Measurements from ENCODE around the gene PDIA5.

- TF ChIP-seq EZH2phosphoT487 (IDR thresholded peaks at IDR 0.05; ENCODE audit: borderline replicate concordance) = no peak
- TF ChIP-seq, protein P1, sequence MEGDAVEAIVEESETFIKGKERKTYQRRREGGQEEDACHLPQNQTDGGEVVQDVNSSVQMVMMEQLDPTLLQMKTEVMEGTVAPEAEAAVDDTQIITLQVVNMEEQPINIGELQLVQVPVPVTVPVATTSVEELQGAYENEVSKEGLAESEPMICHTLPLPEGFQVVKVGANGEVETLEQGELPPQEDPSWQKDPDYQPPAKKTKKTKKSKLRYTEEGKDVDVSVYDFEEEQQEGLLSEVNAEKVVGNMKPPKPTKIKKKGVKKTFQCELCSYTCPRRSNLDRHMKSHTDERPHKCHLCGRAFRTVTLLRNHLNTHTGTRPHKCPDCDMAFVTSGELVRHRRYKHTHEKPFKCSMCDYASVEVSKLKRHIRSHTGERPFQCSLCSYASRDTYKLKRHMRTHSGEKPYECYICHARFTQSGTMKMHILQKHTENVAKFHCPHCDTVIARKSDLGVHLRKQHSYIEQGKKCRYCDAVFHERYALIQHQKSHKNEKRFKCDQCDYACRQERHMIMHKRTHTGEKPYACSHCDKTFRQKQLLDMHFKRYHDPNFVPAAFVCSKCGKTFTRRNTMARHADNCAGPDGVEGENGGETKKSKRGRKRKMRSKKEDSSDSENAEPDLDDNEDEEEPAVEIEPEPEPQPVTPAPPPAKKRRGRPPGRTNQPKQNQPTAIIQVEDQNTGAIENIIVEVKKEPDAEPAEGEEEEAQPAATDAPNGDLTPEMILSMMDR (conservative IDR thresholded peaks at IDR 0.05; ENCODE audit: low read length) = no peak
Observed at GRCh38 chr3:123089611-123090331, 22.9 kb downstream of the PDIA5 start.

Measured in Loucy (cell line).